Skin of body (tissue), 2 donors: ENCODE results near the gene KPNA1. TPM values are rescaled to one million over a fixed set of nuclear protein-coding genes. Genes with fewer than 3 reads are reported as not detected.
"Not testable (repeated sequence)": the region's sequence is repeated elsewhere in the genome, so short reads cannot be mapped to it uniquely, and the experiment has no call there.

ENCODE experiments used
- DNase-seq: peaks from one replicate; lab custom pipeline; 2025; lab: John Stamatoyannopoulos, UW
- total RNA-seq: library from RNA; depleted of rRNA; stranded (reverse); fragments of >200 nt; gene quantifications from one replicate; pipeline ENCODE4 v1.2.3, GENCODE V29; 2014

The KPNA1 gene
- total RNA-seq, 1 donor from 2014 or later: 29.4 TPM

- no peak for DNase-seq
Observed at GRCh38 chr3:122481390-122481789, 33.3 kb downstream of the KPNA1 start.

- DNase-seq: no peak
Observed at GRCh38 chr3:122476532-122476931, 38.2 kb downstream of the KPNA1 start.

GRCh38 chr3:122475316-122475715 is 39.4 kb downstream of the KPNA1 start:
- DNase-seq: no peak

GRCh38 chr3:122469659-122470058 is 45.1 kb downstream of the KPNA1 start:
- DNase-seq: no peak

GRCh38 chr3:122468896-122469533 is 45.7 kb downstream of the KPNA1 start:
- DNase-seq: no peak

- DNase-seq: no peak
Observed at GRCh38 chr3:122466701-122467240, 48.0 kb downstream of the KPNA1 start.

- DNase-seq: no peak
Observed at GRCh38 chr3:122464659-122465058, 50.1 kb downstream of the KPNA1 start.

- no peak for DNase-seq
Observed at GRCh38 chr3:122462406-122462805, 52.3 kb downstream of the KPNA1 start.

- DNase-seq: no peak
Observed at GRCh38 chr3:122461806-122462205, 52.9 kb downstream of the KPNA1 start.

GRCh38 chr3:122458992-122459391 is 55.7 kb downstream of the KPNA1 start:
- no peak for DNase-seq

- DNase-seq: no peak
Observed at GRCh38 chr3:122457706-122458105, 57.0 kb downstream of the KPNA1 start.

- no peak for DNase-seq
Observed at GRCh38 chr3:122456074-122456473, 58.7 kb downstream of the KPNA1 start.

GRCh38 chr3:122451371-122451770 is 63.4 kb downstream of the KPNA1 start:
- DNase-seq: no peak

GRCh38 chr3:122448218-122448617 is 66.5 kb downstream of the KPNA1 start:
- DNase-seq: not testable (repeated sequence)

GRCh38 chr3:122444491-122444887 is 70.2 kb downstream of the KPNA1 start:
- DNase-seq: not testable (repeated sequence)

GRCh38 chr3:122443762-122444490 is 70.8 kb downstream of the KPNA1 start:
- DNase-seq: not testable (repeated sequence)

- DNase-seq: no peak
Observed at GRCh38 chr3:122443090-122443489, 71.6 kb downstream of the KPNA1 start.

GRCh38 chr3:122435950-122436349 is 78.8 kb downstream of the KPNA1 start:
- DNase-seq: no peak

- no peak for DNase-seq
Observed at GRCh38 chr3:122430371-122430770, 84.4 kb downstream of the KPNA1 start.

- no peak for DNase-seq
Observed at GRCh38 chr3:122427857-122428471, 86.8 kb downstream of the KPNA1 start.

GRCh38 chr3:122421836-122422235 is 92.9 kb downstream of the KPNA1 start:
- no peak for DNase-seq

GRCh38 chr3:122421101-122421500 is 93.6 kb downstream of the KPNA1 start:
- DNase-seq: no peak
